Right renal cortex interstitium (tissue), 3 donors: Measurements from ENCODE around the gene TRO. TPM values are rescaled to one million over a fixed set of nuclear protein-coding genes. Genes with fewer than 3 reads are reported as not detected.

Experiments
- DNase-seq, 3 donors: peaks; one replicate each; pipeline ENCODE4 v3.0.0-alpha.2; 2013; ENCODE audit warnings: low read depth in 3 of 3, low spot score in 2 of 3
- polyA plus RNA-seq, 3 donors: library from polyadenylated mRNA; unstranded; fragments of 120-200 nt; gene quantifications; one replicate each; pipeline ENCODE4 v1.2.1, GENCODE V29; 2013; ENCODE audit not compliant: insufficient read length in 3 of 3

TRO gene
- polyA plus RNA-seq, 3 donors, result 87.2 to 116 (median 103) TPM

- DNase-seq, result no peak
Observed at GRCh38 chrX:54961750-54962149, 41.1 kb downstream of the TRO start.

- no peak for DNase-seq
Observed at GRCh38 chrX:54964766-54965497, 44.3 kb downstream of the TRO start.

GRCh38 chrX:54977387-54977786 is 56.8 kb downstream of the TRO start:
- DNase-seq, result no peak

- DNase-seq, result no peak
Observed at GRCh38 chrX:54978448-54978847, 57.8 kb downstream of the TRO start.

GRCh38 chrX:54979432-54979831 is 58.8 kb downstream of the TRO start:
- DNase-seq, result no peak

GRCh38 chrX:54980334-54980733 is 59.7 kb downstream of the TRO start:
- no peak for DNase-seq

Other genes with a start within 250 kb of the TRO start
- gene ITIH6, start 122.6 kb upstream of the TRO start, polyA plus RNA-seq, result under 1 TPM; 0.03 to 0.18 (median 0.03) TPM
- gene MAGED2, start 113.1 kb upstream of the TRO start, polyA plus RNA-seq, result 100 to 1,000 TPM; 664 to 804 (median 735) TPM
- under 1 TPM; 0.38 to 0.54 (median 0.43) TPM for gene PFKFB1, start 73.4 kb downstream of the TRO start, polyA plus RNA-seq
- 10 to 100 TPM; 14.7 to 15.1 (median 15.0) TPM for gene APEX2, start 79.5 kb downstream of the TRO start, polyA plus RNA-seq
- gene ALAS2, start 110.2 kb downstream of the TRO start, polyA plus RNA-seq, result 10 to 100 TPM; 13.6 to 23.3 (median 17.4) TPM
- not detected for gene PAGE2B, start 154.2 kb downstream of the TRO start, polyA plus RNA-seq
- not detected for gene PAGE2, start 168.2 kb downstream of the TRO start, polyA plus RNA-seq